Activated naive CD4-positive, alpha-beta T cell (primary cell): Measurements from ENCODE around the gene NFATC4.
"Not testable (repeated sequence)": the region's sequence is repeated elsewhere in the genome, so short reads cannot be mapped to it uniquely, and the experiment has no call there.

ENCODE experiments used
- DNase-seq, 4 experiments: peaks; one replicate each; lab custom pipeline; 2025; lab: John Stamatoyannopoulos, UW

Gene NFATC4

DNA sequence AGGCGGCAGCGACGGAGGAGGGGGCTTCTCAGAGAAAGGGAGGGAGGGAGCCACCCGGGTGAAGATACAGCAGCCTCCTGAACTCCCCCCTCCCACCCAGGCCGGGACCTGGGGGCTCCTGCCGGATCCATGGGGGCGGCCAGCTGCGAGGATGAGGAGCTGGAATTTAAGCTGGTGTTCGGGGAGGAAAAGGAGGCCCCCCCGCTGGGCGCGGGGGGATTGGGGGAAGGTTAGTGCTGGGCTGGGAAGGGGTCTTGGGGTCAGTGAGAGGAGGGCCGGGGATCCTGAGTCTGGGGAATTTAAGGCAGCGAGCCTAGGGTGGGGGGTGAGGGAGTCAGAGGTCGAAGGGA, 203 bp downstream of the NFATC4 start:
- no peak for DNase-seq

GRCh38 chr14:24368562-24369252, 723 bp downstream of the NFATC4 start:
- no peak for DNase-seq

DNA sequence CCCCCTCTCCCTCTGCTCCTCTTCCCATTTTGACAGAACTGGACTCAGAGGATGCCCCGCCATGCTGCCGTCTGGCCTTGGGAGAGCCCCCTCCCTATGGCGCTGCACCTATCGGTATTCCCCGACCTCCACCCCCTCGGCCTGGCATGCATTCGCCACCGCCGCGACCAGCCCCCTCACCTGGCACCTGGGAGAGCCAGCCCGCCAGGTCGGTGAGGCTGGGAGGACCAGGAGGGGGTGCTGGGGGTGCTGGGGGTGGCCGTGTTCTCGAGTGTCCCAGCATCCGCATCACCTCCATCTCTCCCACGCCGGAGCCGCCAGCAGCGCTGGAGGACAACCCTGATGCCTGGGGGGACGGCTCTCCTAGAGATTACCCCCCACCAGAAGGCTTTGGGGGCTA, 1.5 kb downstream of the NFATC4 start:
- no peak for DNase-seq

DNA sequence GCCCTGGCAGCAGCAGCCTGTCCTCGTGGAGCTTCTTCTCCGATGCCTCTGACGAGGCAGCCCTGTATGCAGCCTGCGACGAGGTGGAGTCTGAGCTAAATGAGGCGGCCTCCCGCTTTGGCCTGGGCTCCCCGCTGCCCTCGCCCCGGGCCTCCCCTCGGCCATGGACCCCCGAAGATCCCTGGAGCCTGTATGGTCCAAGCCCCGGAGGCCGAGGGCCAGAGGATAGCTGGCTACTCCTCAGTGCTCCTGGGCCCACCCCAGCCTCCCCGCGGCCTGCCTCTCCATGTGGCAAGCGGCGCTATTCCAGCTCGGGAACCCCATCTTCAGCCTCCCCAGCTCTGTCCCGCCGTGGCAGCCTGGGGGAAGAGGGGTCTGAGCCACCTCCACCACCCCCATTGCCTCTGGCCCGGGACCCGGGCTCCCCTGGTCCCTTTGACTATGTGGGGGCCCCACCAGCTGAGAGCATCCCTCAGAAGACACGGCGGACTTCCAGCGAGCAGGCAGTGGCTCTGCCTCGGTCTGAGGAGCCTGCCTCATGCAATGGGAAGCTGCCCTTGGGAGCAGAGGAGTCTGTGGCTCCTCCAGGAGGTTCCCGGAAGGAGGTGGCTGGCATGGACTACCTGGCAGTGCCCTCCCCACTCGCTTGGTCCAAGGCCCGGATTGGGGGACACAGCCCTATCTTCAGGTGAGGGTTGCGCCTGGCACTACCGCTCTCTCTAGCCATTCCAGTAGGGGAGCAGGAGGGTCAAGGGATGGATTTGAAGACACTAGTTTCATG, 2.1 kb downstream of the NFATC4 start:
- DNase-seq: no peak

DNA sequence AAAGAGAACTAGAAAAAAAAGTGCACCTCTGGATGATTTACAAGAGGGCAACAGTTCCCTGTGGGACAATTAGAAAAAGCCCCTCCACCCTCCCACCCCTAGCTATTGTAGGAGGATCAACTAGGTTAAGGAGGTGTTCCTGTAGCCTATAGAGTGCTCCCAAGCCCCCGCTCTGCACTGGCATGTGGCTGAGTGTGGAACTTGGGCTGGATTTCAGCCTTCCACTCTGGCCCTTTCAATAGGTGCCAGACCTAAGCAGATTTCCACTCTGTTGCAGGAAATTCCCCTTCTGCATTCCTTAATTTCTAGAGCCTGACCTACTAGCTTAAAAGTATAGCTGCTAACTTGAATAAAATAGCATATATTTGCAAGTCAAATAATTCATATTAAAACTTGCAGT, 2.8 kb downstream of the NFATC4 start:
- DNase-seq: no peak

GRCh38 chr14:24371605-24372004, 3.6 kb downstream of the NFATC4 start:
- not testable (repeated sequence) for DNase-seq

DNA sequence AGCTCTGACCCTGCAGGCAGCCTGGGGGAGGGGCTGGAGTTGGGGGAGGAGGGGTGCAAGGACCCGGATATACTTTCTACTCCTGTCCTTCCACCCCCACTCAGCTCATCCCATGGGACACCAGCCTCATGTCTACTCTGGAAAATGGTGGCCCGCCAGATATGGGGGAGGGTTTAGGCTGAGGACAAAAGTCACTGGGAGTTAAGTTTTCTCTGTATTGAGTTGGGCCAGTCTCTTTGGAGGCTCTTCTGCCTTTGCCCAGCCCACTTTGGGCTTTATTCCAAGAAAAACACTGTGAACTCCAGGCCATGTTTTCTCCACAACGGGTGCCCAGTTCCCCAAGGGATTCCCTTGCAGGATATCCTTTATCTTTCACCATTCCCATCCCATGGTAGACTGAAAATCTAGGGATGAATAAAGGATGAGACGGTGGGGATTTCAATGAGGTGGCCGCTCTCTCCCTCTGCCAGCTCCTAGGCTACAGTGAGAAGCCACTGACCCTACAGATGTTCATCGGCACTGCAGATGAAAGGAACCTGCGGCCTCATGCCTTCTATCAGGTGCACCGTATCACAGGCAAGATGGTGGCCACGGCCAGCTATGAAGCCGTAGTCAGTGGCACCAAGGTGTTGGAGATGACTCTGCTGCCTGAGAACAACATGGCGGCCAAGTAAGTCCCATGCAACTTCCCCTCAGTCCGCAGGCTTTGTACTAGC, 4.9 kb downstream of the NFATC4 start:
- no peak for DNase-seq

- DNase-seq: no peak
Measured at GRCh38 chr14:24376448-24377070, 8.6 kb downstream of the NFATC4 start.

DNA sequence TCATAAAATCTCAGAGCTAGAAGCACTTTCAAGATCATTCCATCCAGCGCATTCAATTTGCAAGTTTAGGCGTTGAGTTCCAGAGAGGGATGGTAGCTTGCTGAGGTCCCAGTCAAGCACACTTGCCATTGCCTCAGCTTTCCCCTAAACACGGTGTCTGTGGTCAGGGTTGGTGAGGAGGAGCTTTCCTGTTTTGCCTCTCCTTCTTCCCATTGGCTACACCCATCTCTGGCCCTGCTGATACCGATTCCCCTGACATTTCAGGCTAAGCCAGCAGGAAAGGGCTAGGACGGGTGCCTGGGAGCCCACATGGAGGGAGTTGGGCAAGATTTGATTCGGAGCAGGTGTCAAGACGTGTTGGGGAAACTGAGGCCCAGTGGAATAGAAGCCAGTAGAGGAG, 9.1 kb downstream of the NFATC4 start:
- no peak for DNase-seq

- DNase-seq: no peak
Measured at GRCh38 chr14:24377657-24378056, 9.7 kb downstream of the NFATC4 start.

DNA sequence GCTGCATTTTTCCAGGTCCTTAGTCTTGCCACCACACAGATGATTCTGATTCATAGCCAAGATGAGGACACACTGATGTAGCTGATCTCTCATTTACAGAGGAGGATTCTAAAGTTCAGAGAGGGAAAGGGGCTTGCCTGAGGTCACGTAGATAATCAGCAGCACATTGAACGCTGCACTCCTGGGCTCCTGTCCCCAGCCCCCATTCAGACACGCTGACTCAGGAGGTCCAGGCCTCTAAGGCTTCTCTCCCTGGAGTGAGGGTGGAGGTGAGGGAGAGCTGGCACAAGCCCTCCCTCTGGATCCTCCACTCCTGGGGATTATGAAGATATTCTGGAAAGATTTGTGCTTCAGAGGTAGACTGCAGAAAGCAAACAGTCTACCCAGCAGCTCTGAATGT, 10.3 kb downstream of the NFATC4 start:
- DNase-seq: no peak

GRCh38 chr14:24378981-24379906, 11.3 kb downstream of the NFATC4 start:
- DNase-seq: no peak

GRCh38 chr14:24379907-24380730, 12.1 kb downstream of the NFATC4 start:
- DNase-seq: no peak

DNA sequence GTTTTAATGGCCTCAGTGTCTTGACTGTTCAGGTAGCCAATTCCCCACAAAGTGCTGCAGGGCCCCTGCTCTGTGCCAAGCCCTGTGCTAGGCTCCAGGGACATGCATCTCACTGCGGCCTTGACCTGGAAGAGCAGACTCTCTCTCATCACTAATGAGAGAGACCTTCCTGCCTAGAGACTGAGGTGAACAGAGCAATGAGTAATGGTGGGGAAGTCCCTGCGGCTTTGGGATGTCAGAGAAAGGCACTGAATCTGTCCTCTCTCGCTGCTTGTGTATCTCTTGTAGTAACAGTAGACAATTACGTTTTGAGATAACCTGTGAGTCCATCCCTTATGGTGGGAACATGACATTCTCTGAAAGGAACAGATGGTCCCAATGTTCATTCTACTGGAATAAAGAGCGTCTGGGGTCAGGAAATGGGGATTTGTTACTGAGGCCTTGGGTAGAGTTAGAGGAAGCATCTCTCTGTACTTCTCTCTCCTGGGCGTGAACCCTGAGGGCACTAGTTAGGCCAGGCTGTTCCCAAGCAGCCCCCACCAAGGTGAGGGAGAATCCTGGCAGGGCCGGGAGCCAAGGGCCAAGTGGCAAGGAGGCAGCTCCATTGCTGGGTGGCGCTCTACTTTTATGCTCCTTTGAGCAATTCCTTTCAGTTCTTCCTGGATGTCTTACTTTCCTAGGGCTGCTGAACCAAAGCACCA, 13.5 kb downstream of the NFATC4 start:
- DNase-seq: no peak

DNA sequence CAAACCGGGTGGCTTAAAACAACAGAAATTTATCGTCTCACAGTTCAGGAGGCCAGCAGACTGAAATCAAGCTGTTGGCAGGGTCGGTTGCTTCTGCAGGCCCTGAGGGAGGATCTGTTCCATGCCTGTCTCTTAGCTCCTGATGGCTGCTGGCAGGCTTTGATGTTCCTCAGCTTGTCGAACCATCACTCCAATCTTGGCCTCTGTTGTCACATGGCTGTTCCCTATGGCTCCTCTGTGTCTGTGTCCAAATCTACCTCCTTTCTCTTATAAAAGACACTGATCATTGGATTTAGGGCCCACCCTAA, 14.0 kb downstream of the NFATC4 start:
- DNase-seq: no peak

GRCh38 chr14:24384169-24384568, 16.2 kb downstream of the NFATC4 start:
- no peak for DNase-seq

GRCh38 chr14:24385524-24385923, 17.5 kb downstream of the NFATC4 start:
- DNase-seq: no peak

- DNase-seq: no peak
Measured at GRCh38 chr14:24387009-24387345, 19.0 kb downstream of the NFATC4 start.

DNA sequence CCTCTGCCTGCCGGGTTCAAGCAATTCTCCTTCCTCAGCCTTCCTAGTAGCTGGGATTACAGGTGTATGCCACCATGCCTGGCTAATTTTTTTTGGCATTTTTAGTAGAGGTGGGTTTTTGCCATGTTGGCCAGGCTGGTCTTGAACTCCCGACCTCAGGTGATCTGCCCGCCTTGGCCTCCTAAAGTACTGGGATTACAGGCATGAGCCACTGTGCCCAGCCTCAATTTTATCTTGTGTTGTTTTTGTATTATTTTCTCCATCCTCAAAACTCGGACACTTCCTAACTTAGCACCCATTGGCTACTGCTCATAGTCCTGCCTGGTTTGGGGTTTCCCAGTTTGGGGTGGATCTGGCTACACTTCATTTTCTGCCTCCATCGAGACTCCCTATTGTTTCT, 19.6 kb downstream of the NFATC4 start:
- DNase-seq: not testable (repeated sequence)

DNA sequence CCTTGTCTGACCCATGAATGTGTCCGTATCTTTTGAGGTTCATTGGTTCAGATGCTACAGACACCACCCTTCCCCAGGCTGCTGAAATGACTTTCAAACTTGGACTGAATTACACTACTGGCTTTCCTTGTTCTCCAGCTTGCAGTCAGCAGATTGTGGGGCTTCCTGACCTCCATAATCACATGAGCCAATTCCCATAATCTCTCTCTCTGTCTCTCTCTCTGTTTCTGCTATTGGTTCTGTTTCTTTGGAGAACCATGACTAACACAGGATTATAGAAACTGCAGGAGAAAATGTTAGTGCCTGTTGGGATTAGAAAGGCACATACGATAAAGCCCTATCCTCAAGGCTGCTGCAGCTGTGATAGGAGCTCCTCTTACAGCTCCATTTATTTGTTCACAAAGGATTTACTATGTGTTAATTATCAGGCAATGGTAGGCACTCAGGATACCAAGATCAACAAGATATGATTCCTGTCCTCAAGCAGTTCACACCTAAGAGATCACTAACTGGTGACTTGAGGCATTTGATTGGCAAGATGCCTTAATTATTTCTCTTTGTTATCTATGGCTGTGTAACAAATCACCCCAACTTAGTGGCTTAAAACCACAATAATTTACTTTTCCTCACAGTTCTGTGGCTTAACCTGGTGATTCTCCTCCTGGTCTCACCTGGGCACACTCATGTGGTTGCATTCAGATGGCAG, 20.6 kb downstream of the NFATC4 start:
- DNase-seq: no peak
